ENCODE measurements around the gene LRP2BP.
"Not testable (repeated sequence)": the region's sequence is repeated elsewhere in the genome, so short reads cannot be mapped to it uniquely, and the experiment has no call there.

LRP2BP gene

DNA sequence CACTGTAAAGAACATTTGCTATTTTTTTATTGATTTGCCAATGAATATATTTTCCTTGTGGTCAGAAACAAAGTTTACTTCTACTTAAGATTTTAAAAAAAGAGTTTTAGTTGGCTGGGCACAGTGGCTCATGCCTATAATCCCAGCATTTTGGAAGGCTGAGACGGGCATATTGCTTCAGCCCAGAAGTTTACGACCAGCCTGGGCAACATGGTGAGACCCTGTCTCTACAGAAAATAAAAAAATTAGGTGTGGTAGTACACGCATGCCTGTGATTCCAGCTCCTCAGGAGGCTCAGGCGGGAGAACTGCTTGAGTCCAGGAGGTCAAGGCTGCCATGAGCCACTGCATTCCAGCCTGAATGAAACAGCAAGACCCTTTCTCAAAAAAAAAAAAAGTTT, 36.8 kb downstream of the LRP2BP start:
- DNase-seq, result no peak

DNA sequence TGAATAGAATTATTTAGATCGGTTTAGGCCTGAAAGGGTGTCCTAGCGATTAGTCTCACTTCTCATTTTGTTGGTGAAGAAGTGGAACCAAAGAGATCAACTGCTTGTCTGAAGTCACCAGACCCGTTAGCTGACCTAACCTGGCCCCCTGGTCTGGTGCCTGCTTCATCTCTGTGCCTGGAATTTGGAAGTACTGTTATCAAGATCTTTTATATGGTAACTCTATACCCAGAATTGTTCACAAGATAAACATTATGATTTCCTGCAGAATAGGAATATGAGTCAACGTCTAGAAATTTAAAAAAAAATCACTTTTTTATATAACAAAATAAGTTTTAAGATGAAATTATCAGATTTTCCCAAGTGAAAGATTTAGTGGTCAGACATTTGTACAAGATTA, 37.2 kb downstream of the LRP2BP start:
- no peak for DNase-seq

DNA sequence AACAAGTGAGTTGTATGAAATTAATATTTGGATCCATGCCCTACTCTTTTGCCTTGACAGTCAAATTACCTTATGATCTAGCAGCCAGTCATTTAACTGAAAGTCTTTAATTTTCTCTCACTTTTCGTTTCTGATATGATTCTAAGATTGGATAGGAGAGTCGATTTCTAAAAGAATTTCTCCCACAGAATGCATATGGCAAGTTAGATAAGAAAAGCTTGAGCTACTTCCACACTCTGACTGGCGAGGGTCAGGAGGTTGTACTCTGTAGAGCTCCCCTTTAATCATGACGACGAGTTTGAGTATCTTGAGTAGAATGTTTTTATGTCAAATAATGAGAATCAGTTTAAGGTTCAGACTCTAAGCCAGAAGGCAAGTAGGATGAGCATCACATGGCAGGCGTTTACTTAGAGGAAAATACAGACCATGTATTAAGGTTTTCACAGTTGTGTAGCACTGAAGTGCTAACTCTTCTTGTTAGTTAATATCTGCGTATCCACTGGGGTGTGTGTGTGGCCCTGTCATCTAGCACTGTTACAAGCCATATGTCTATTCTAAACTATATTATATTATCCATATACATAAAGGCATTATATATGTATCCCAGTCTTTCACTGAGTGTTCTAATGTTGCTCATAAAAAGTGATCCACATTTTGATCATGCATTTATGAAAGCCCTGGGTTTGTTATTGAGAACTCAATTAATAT, 37.8 kb downstream of the LRP2BP start:
- no peak for DNase-seq

DNA sequence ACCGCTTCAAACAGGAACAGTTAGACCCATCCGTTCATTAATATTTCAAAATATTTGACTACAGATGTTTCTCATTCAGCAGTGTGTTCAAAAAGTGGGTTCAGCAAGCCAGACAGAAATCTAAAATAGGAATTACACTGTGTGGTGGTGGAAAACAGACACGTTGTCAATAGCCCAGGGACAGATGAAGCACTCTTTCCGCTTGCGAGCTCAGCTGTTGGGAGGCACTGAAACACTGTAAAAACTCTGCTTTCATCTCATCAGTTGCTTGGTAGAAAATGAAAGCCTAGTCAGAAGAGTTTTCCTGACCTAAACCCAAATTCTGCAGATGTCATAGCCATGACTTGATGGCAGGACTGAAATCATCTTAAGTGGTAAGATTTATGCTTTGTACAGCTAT, 38.5 kb downstream of the LRP2BP start:
- no peak for DNase-seq

DNA sequence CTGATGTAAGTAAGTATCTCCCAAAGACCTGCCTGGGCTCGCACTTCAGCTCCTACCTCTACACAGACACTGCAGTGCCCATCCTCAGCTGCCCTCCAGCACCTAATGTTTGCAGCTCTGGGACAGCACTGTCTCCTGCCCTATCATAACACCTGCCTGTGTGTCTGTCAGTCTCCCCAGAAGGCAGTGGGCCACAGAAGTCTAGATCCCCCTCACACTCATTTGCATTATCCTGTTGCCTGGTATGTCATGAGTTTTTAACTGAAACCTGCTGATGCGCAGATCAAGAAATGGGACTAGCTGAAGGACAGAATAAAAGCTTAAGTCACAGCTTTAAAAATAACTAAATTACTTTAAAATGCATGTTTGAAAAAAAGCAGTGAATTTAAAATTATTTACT, 43.0 kb downstream of the LRP2BP start:
- DNase-seq, result no peak

DNA sequence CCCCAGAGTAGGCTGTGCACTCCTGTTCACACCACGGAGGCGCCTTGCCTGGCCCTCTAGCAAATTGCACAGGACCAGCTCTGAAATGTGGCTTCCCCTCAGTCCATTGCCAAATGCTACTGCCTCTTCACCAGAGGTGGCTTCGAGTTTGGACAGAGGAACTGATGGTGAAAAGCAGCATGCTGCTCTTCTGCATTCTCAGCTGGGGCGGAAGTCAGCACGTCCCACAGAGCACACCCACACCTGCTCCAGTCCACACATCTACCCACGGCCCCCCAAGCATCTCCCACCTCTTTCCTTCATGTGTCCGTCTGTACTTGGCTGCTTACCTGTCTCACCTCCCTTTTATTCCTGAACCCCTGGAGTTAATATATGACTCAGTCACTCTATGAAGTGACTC, 43.5 kb downstream of the LRP2BP start:
- no peak for DNase-seq

DNA sequence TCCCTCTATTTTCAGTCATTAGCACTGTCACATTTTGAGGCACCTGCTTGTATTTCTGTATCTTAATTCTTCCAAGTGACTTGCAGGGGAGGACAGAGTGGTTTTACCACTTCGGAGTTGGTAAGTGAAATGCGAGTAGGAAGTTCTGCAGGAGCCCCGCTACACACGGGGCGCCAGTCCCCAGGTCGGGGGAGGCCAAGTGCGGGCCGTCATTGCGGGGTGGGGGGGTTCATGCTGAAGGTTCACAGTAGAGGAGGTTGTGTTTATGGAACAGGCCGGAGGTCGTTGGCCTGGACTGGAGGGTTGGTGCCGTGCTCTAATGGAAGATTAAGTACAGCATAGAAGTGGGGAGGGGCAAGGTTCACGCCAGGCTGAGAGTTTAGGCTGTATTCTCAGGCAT, 44.0 kb downstream of the LRP2BP start:
- DNase-seq, result no peak

DNA sequence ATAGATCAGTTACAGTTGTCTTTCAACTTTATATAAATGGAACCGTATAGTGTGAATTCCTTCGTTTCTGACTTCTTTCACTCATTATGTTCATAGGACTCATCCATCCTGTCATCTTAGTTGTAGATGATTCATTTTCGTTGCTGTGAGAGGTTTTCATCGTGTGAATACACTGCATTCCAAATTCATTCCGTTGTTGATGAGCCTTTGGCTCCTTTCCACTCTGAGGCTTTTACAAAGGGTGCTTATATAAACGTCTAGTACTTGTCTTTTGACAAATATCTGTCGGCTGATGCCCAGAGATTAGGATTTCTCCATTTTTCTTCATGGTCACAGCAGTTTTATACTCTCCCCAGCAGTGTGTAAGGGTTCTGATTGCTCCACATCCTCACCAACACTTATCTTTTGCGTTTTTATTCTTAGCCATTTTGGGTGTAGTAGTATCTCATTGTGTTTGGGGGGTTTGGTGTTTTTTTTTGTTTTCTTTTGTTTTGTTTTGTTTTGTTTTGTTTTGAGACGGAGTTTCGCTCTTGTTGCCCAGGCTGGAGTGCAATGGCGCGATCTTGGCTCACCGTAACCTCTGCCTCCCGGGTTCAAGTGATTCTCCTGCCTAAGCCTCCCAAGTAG, 48.6 kb downstream of the LRP2BP start:
- no peak for DNase-seq

DNA sequence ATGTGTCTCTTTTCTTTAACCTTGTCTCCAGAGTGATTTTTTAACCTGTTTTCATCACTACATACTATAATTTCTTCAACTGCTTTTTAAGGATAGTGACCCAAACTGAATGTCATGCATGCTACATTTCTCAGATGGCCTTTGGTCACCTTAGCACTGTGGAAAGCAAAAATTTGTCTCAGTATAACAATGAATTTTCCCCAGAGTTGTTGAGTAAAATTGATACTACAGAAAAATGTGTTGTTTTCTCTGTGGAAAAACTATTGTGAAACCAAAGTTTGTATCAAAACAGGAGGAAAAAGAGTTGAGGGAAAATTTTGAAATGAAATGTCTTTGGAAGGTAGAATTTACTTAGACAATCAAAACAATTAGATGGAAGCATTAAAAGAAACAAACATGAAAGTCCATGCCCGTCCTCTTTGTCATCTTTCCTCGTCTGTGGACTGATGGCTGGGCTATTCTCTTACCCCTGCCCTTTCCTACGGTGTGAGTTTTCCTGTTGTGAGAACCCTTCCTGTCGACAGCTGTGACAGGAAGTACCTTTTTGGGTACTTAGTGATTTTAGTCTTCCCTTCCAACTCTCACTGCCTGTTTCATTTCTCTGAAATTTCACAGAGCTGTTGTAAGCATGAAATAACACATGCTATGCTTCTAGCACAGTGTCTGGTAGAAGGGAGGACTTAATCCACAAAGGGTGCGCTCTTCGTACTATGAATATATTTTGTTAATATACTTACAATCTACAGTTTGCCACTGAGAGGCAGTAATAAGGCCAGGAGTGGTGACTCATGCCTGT, 50.8 kb downstream of the LRP2BP start:
- no peak for DNase-seq

DNA sequence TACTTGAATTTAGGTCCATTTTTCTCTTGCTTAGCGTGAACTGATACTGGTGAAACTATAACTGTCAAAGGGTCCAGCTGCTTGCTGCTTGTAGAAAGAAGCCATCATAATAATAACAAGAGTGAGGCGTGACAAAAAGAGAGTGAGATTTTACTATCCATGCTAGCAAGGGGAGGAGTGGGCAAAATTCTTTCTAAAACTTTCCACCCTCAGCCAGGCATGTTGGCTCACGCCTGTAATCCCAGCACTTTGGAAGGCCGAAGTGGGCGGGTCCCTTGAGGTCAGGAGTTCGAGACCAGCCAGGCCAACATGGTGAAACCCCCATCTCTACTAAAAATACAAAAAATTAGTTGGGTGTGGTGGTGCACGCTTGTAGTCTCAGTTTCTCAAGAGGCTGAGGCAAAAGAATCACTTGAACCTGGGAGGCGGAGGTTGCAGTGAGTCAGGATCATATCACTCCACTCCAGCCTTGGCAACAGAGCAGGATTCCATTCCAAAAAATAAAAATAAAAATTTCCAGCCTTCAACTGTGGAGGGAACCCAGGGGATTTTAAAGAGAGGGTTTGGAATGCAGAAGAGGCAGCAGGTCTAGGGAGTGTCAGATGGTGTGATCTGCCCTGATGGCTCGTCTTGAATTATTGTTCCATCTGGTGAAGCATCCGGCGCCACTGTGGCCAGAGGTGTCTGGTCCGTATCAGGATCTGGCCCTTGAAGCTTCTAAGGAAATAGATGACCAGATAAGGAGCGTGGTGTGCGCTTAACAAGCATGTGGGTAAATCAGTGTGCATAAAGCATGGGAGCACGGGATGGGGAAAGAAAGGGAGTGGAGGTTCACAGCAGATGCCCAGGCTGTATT, 51.8 kb downstream of the LRP2BP start:
- no peak for DNase-seq

DNA sequence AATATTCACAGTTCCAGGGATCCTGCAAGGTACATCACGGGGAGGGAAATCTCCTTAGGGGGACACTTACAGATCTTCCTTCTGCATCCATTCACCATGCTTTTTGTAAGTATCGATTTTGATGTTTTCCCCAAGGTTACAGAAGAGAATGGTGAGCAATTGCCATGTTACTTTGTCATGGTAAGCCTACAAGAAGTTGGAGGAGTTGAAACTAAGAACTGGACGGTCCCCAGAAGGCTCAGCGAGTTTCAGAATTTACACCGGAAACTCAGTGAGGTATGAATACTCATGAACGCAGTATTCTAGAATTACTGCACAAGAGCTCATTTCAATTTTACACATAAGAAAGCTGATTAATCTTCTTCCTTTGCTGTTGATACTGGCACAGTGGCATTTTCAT, 53.9 kb downstream of the LRP2BP start:
- DNase-seq, result no peak

DNA sequence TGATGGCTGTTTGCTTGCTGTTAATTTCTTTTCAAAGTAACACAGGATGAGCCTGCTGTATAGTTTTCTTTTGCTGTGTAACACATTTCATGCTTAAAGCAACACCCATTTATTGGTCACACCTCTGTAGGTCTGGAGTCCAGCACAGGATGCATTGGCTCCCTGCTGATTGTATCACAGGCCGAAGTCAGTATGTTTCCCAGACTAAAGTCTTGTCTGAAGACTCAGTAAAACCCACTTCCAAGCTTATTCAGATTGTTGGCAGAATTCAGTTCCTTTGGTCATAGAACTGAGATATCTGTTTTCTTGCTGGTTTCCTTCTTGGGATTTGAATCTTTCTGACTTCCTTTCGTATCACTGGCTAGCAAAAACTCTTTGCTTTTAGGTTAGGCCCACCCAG, 54.3 kb downstream of the LRP2BP start:
- no peak for DNase-seq

DNA sequence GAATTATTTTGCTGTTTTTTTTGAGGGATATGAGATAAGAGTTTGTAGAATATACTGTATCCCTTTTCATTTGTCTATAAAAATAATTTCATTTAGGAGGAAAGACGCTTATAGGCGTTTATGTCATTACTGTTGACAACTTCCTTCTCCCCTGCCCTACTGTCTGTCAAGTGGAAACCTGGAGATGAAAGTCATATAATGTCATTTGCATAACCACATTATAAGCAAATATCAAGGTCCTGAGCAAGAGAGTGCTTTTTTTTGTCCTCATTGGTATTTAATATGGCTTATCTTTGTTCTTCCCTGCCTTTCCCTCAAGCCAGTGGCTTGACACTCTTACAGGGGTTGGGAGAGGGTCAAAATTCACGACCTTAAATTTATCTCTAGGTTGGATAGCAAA, 55.8 kb downstream of the LRP2BP start:
- no peak for DNase-seq

DNA sequence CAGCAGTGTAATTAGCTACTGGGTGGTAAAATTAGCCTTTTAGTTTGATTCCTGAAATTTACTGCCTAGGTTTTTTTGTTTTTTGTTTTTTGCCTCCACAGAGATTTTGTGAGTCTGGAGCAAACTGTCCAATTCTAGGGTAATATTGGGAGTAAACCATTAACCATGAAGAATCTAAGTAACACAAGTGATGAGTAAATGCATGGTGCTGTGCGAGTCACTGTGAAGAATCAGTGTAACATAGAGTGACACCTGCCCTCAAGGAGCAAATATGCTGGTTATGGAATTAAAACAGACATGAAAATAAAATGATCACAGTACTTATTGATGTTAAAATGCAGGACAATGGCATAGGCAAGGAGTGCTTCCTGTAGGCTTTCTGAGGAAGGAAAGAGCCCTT, 60.1 kb downstream of the LRP2BP start:
- no peak for DNase-seq

DNA sequence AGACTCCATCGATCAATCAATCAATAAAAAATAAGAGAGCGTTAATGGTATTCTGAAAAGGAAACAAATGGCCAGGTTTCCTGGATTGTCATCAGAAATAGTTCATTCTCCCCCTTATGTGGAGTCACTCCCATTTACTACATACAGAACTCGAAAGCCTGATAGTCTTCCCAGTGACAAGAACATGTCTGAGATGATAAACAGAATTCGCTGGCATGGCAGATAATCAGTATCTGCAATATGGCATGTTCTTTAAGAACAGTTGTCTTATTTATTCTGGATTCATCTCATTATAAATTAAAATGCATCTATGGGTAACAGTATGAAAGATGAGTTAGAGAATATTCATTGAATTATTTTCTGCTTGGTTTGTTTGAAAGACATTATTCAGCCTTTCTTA, 61.4 kb downstream of the LRP2BP start:
- DNase-seq, result no peak

DNA sequence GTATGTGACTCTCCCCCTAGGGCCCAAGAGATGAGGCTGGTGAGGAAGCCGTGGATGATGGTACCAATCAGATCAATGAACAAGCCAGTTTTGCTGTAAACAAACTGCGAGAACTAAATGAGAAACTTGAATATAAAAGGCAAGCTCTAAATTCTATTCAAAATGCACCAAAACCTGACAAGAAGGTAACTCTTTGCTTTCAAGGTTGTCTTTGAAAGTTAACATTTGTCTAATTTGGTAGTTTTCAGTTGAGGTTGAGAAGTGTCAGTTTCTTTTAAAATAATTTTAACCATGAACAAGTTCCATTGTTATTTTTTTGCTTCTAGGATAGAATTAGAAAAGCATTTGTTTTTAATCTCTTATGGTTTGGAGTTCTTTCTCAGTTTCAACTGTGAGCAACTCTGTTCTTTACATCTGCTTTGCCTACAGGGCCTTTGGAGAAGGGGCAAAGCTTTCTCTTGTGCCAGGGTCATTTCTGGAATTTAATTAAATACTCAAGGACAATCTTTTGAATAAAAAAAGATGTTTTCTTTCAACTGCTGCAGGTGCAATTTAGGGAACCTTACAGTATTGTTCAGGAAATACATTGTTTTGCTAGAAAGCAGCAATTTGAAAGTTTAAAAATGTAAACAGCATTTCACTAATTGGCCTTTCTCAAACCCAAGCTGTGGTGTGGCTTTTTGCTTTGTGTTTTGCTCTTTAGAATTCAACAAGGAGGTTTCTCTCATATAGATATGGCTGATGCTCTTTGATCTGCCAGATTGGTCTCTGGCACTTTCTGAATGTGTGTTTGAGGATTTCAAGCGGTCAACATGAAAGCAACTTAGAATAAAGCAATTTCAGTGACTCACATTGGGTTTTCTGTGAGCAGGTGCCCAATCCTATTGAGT, 62.9 kb downstream of the LRP2BP start:
- no peak for DNase-seq

DNA sequence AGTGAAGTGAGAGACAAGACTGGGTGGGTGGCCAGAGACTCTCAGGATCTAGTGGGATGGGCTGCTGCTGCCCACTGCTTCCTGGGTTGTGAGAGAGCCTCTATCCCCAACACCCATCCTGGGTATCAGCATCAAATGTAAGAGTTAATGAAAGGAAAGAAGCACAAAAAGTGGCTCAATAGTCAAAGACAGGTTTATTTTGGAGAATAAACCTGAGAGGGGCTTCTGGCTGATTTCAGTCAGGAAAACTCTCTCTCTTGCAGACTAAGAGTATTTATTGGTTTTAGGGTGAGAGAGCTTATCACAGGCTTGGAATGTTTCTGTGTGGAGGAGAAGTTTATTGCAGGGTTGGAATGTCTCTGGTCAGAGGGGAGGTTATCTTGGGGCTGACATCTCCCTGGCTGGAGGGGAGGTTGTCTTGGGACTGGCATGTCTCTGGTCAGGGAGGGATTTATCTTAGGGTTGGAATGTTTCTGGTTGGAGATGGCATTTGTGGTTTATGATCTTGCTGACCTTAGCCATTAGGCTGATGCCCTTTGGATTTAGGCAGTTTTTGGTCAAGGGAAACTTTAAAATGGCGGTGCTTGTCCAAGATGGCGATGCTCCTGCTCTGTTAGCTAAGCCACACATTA, 65.7 kb downstream of the LRP2BP start:
- DNase-seq, result not testable (repeated sequence)

DNA sequence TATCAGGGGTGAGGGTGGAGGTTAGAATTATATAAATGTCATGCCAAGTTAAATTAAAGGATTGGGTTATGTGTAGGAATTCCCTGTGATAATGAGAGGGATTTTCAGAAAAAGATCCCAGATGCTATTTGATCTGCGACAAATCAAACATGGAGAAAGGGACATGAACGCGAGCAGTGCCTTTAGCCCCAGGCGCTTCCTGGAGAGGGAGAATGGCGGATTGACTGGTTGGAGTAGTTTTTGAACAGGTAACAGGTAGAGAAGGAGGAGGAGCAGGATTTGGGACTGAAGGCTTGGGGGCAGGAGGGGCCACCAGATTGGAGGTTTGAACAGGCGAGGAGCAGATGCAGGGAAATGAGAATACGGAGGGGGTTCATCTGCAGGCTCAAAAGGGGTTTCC, 67.1 kb downstream of the LRP2BP start:
- no peak for DNase-seq

DNA sequence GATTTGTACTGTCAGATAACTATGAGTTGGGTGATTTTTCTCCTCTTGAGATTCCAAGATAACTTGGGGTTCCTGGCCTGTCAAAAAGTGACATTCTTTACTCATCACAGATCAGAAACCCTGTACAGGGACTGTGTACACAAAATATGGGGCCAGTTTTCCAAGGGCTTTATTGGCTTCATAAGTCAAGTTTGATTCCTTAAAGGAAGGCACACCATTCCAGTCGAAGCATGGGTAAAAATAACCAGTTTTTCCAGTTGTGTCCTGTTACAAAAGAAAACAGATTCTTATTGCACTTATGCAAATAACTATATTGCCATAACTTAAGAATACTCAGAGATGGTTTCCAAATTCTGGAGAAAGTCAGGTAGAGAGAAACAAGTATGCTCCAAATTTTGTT, 70.0 kb downstream of the LRP2BP start:
- not testable (repeated sequence) for DNase-seq

DNA sequence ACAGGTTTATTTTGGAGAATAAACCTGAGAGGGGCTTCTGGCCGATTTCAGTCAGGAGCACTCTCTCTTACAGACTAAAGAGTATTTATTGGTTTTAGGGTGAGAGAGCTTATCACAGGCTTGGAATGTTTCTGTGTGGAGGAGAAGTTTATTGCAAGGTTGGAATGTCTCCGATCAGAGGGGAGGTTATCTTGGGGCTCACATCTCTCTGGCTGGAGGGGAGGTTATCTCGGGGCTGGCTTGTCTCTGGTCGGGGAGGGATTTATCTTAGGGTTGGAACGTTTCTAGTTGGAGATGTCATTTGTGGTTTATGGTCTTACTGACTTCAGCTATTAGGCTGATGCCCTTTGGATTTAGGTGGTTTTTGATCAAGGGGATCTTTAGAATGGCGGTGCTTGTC, 71.4 kb downstream of the LRP2BP start:
- DNase-seq, result not testable (repeated sequence)

DNA sequence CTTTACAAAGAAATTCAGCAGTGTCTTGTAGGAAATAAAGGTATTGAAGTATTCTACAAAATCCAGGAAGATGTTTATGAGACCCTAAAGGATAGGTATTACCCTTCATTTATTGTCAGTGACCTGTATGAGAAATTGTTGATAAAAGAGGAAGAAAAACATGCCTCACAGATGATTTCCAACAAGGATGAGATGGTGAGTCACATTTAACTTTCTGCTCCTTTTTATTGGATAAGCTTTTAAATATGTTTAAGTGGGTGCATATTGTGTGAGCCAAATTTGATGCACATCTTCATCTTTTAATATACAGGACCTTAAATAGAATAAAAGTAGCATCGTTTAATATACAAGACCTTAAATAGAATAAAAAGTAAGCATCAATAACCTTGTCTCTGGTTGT, 72.1 kb downstream of the LRP2BP start:
- DNase-seq, result no peak

DNA sequence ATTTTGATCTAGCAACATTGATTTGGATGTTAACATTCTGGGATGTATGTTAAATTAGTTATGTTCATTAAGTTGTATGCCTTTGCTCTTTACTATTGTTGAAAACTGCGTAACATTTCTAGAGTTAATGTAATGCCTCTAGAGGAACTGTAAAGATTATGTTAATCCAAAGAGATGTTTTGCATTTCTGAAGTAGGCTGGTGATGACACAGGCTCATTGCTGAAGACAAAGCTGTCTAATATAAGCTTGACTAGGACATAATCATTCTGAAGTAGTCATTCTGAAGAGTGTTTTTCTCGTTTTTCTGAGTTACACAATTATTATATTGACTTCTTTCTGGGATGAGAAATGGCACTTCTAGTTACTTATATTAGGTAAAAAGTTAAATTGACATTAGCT, 72.9 kb downstream of the LRP2BP start:
- DNase-seq, result no peak

Measured in activated CD4-positive, alpha-beta T cell treated with anti-CD3 and anti-CD28 coated beads for 1 hour (primary cell).